Thoracic aorta (tissue), 2 donors: Measurements from ENCODE around the gene HINT3. TPM values are rescaled to one million over a fixed set of nuclear protein-coding genes. Genes with fewer than 3 reads are reported as not detected.

ENCODE experiments used
- ATAC-seq: fragments of 150-250 bp; one replicate; pipeline ENCODE4 v1.8.0; 2017; ENCODE audit warnings: low read depth; ENCODE audit not compliant: insufficient number of reproducible peaks, low FRiP score
- DNase-seq: peaks from one replicate; pipeline ENCODE4 v3.0.0-alpha.2; 2020; ENCODE audit warnings: low spot score
- H3K27ac ChIP-seq, 2 donors: fragments of 200-600 bp; sonication (generic); 1 replicate in 1 of 2; 2 replicates in 1 of 2; pipeline ENCODE4 v1.5.1; 2016; ENCODE audit warnings: mild to moderate bottlenecking in 2 of 2, moderate library complexity in 2 of 2
- H3K27me3 ChIP-seq: fragments of 200-600 bp; sonication (generic); replicated peaks from 2 replicates; pipeline ENCODE4 v1.6.0; 2016; ENCODE audit warnings: mild to moderate bottlenecking; ENCODE audit not compliant: insufficient read depth
- H3K36me3 ChIP-seq: fragments of 200-600 bp; sonication (generic); one replicate; pipeline ENCODE4 v1.5.1; 2016
- H3K4me1 ChIP-seq, 2 donors: fragments of 200-600 bp; sonication (generic); 1 replicate in 1 of 2; 2 replicates in 1 of 2; pipeline versions ENCODE4 v1.5.1 to v1.6.0; 2016; ENCODE audit warnings: low read depth in 2 of 2, mild to moderate bottlenecking in 1 of 2; ENCODE audit not compliant: control insufficient read depth in 1 of 2
- H3K4me3 ChIP-seq: fragments of 200-600 bp; sonication (generic); 2 replicates; pipeline ENCODE4 v1.5.1; 2016; ENCODE audit warnings: mild to moderate bottlenecking
- H3K9me3 ChIP-seq: fragments of 200-600 bp; sonication (generic); 2 replicates; pipeline ENCODE4 v1.5.1; 2016
- CTCF ChIP-seq: fragments of 200-600 bp; sonication (generic); IDR thresholded peaks from one replicate; pipeline ENCODE4 v1.5.1; 2019; ENCODE audit warnings: antibody characterized with exemption
- total RNA-seq, 2 donors: library from RNA; depleted of rRNA; stranded (reverse); fragments of >200 nt; gene quantifications; one replicate each; pipeline versions ENCODE4 v1.1.0 to v1.2.3, GENCODE V29; 2016

Gene HINT3
- total RNA-seq, 2 donors from 2014 or later: 18.4 to 23.1 TPM

GRCh38 chr6:125983246-125983945 is 26.8 kb downstream of the HINT3 start:
- Histone ChIP-seq H3K4me3 (no peak overlapping the region), H3K4me1 (peaks cover 12 to 25% of the 10 kb centered on the region in 2 donors), H3K27ac (no peak overlapping the region), H3K9me3 (no peaks in the 10 kb centered on the region), H3K27me3 (no peaks in the 10 kb centered on the region), H3K36me3 (no peaks in the 10 kb centered on the region)
- DNase-seq (no peak), ATAC-seq (no peak)
- TF ChIP-seq CTCF: no peak

- H3K4me1 ChIP-seq: peaks cover 12 to 26% of the 10 kb centered on the region in 2 donors
- no peak for ATAC-seq
- no peak overlapping the region for H3K27ac ChIP-seq
- H3K4me3 ChIP-seq: no peak overlapping the region
- TF ChIP-seq CTCF: no peak
- no peaks in the 10 kb centered on the region for H3K36me3 ChIP-seq
- H3K9me3 ChIP-seq: no peaks in the 10 kb centered on the region
- DNase-seq: no peak
- no peaks in the 10 kb centered on the region for H3K27me3 ChIP-seq
Observed at GRCh38 chr6:125984311-125984710, 27.7 kb downstream of the HINT3 start.

GRCh38 chr6:125985522-125985921 is 29.0 kb downstream of the HINT3 start:
- Histone ChIP-seq H3K4me3 (peak overlapping the region; percentile 81), H3K4me1 (peaks cover 12 to 34% of the 10 kb centered on the region in 2 donors), H3K27ac (peak overlapping the region; percentile 70 to 73), H3K27me3 (no peaks in the 10 kb centered on the region), H3K9me3 (no peaks in the 10 kb centered on the region), H3K36me3 (no peaks in the 10 kb centered on the region)
- no peak for TF ChIP-seq CTCF
- ATAC-seq (no peak), DNase-seq (no peak)

GRCh38 chr6:125985979-125986300 is 29.4 kb downstream of the HINT3 start:
- H3K4me3 ChIP-seq: peak overlapping the region; percentile 81
- no peak for TF ChIP-seq CTCF
- DNase-seq (no peak), ATAC-seq (peak; percentile 4)
- H3K27ac ChIP-seq: peak overlapping the region; percentile 70 to 73
- H3K4me1 ChIP-seq: peaks cover 12 to 34% of the 10 kb centered on the region in 2 donors
- no peaks in the 10 kb centered on the region for H3K9me3 ChIP-seq
- no peaks in the 10 kb centered on the region for H3K27me3 ChIP-seq
- H3K36me3 ChIP-seq: no peaks in the 10 kb centered on the region

- H3K36me3 ChIP-seq: no peaks in the 10 kb centered on the region
- DNase-seq: peak; percentile 25
- H3K27ac ChIP-seq: peak within 1 kb of the TSS; percentile 70 to 73
- peaks cover 12 to 34% of the 10 kb centered on the region in 2 donors for H3K4me1 ChIP-seq
- no peak for TF ChIP-seq CTCF
- H3K27me3 ChIP-seq: no peaks in the 10 kb centered on the region
- H3K9me3 ChIP-seq: no peaks in the 10 kb centered on the region
- ATAC-seq: peak; percentile 93
- peak within 1 kb of the TSS; percentile 81 for H3K4me3 ChIP-seq
Observed at GRCh38 chr6:125986301-125987025, 29.9 kb downstream of the HINT3 start, which contains the start of gene TRMT11. Gene TRMT11 (plus strand): TSS chr6:125986540. CDS start chr6:125986551, 11 bp downstream.
